HG03457 (cell line): ENCODE measurements around the gene SHISAL1.

Source experiments
- ATAC-seq: cut with Tn5 transposase; IDR thresholded peaks from one replicate; pipeline ENCODE4 v1.9.1; 2021; ENCODE audit warnings: moderate number of reproducible peaks; ENCODE audit not compliant: unreplicated experiment

Gene SHISAL1

DNA sequence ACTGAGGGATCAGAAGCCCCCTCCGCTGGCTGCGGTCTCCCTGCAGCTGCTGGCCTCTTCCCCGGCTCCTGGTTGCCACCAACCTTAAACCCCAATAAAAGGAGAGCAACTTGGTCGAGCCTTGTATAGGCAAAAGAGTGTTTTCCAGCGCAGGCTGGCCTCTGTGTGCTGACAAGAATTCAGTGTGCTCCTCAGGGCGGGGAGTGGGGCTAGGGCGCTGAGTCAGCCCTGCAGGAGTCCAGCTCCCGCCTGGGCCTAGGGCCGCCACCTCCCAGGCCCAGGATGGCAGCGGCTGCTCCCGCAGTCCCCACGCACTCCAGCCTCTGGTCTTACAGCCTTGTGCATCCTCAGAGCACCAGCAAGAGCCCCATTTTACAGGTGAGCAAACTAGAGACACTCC lies at the start of gene SHISAL1:
TSS of gene SHISAL1 (minus strand) at position 186 of the 400 bp plus-strand sequence. CDS start 12,006 bp downstream, outside the sequence.
- ATAC-seq, result no peak

DNA sequence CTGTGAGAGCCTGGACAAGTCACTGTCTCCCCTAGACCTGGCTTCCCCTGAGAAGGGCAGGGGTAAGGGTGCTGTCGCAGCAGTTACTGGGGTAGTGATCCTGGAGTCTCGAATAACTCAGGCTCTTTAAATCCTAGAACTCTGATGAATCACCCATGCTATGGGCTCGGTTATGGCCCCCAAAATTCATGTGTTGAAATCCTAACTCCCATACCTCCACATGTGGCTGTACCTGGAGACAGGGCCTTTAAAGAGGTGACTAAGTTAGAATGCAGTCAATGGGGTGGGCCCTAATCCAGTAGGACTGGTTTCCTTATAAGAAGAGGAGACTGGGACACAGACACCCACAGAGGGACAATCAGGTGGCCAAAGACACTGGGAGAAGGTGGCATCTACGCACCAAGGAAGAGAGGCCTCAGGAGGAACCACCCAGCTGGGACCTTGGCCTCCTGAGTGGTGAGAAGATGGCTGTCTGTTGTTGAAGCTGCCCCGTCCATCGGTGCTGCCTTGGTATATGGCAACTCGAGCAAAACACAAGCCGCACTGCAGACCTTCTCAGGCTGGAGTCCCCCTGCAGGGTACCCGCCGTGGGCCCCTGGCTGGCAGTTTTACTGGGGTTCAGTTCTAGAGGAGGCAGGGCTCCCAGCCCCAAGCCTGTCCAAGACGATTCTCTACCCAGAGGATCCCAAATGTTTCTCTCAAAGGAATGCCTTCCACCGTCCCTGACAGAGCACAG lies 48.8 kb upstream of the SHISAL1 start:
- no peak for ATAC-seq

DNA sequence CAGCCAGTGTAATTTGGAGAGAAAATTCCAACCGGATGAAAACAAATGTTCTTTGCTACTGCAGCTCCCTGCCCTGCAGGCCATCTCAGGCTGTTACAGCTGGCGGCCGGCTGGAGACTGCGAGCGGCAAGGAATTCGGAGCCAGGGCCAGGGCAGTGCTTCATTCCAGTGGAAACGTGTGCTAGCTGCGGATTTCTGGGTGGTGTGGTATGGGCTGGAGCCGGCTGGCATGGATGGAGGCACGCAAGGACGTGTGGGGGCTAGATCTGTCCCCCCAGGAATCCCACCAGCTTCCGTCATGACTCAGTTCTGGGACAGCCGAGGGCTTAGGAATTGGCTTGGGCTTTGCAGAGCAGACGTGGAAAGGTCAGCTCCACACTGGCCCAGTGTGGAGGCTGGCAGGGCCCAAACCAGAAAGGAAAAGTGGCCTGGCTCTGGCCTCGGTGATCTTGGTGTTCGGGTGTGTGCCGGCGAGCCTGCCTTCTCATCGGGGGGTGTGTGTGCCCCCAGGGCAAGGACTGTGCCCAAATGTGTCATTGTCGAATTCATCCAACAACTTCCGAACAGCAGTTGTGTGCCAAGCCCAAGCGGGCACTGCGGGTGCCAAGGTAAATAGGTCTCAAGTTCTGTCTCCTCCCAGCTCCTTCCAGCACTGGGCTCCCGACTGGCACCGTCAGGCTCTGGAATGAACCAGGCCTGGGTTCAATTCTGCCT lies 48.1 kb upstream of the SHISAL1 start:
- ATAC-seq, result no peak

DNA sequence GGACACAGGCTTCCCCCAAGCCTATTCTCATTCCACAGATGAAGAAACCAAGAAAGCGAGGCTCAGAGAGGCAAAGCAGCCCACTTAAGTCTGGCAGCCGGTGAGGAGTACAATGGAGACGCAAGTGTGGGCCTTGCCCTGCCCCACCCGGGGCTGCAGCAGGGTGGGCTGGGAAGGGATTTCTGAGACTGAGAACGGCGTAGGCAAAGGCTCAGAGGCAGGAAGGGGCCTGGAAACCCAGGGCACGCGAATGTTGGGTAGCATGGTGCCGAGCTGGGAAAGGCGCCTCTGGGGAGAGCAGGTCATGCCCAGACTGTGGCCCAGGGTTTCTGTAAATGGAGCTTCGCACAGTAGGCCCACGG lies 47.5 kb upstream of the SHISAL1 start:
- no peak for ATAC-seq

DNA sequence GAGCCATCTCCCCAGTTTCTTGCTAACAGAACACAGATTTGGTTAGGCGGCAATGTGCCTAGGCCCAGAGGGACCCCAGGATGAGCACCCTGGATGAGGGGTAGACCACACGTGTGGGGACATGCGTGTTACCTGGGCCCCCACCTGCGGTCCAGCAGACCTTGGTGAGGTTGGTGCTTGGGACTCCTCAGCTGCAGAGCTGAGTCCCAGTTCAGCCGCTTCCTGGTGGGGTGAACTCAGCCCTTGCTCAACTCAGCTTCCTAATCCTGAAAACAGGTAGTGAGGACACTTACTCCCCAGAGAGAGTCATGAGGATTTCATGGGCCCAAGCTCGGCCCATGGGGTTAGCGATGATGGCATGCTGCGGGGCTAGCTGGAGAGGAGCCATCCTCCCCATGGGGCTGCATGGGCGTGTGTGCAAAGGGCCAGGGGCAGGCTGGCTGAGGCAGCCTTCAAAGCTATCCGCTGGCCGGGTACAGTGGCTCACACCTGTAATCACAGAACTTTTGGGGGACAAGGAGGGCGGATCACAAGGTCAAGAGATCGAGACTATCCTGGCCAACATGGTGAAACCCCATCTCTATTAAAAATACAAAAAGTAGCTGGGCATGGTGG lies 46.9 kb upstream of the SHISAL1 start:
- no peak for ATAC-seq

DNA sequence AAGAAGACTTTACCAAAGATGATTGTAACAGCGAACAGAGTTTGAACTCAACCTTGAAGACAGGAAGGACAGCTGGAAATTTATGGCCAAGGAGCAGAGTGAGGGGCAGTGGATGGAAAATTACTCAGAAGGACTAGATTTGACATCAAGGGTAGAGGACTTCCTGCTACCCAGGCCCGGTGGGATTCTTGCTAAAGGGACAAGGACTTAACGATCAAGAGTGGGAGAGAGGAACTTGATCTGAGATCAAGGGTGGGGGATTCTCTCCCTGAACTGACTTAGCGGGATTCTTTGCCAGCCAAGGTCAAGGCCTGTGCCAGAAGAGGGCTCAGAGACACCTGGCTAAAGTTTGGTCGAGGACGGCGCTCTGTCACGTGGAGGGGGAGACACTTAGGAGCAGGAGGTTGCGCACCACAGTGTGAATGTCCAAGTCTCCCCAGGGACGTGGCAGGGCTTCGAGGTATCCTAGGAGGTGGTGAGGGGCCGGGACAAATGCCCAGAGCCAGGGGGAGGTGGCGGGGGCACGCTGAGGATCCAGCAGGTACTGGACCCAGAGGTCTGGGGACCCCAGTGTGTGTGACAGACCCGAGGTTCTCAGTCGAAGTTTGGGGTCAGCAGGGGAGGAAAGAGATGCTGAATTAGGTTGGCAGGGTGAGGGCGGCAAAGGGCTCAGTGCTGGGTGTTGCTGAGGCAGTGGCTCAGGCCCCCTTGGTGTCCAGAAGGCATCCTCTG lies 46.1 kb upstream of the SHISAL1 start:
- no peak for ATAC-seq

DNA sequence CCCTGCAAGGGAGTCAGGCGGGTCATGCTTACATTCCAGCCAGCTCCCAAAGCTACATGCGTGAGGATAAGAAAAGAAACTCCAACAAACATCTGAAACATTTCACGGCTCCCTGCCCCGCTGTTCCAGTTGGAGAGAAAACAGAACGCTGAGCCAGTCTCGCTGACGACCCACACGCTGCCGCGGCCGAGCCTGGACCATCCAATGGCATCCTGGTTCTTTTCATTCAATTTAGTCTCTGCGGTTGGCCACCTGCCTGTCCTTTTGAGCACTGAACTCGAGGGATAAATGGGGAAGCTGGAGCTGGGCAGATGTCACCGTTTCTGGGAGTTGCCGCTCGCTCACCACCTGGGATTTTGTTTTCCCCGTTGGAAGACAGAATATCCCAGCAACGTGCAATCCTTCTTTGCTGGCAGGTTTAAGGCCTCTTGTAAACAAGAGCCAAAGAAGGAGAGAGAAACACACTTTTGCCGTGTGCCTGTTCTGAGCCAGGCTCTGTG lies 45.3 kb upstream of the SHISAL1 start:
- ATAC-seq, result no peak

DNA sequence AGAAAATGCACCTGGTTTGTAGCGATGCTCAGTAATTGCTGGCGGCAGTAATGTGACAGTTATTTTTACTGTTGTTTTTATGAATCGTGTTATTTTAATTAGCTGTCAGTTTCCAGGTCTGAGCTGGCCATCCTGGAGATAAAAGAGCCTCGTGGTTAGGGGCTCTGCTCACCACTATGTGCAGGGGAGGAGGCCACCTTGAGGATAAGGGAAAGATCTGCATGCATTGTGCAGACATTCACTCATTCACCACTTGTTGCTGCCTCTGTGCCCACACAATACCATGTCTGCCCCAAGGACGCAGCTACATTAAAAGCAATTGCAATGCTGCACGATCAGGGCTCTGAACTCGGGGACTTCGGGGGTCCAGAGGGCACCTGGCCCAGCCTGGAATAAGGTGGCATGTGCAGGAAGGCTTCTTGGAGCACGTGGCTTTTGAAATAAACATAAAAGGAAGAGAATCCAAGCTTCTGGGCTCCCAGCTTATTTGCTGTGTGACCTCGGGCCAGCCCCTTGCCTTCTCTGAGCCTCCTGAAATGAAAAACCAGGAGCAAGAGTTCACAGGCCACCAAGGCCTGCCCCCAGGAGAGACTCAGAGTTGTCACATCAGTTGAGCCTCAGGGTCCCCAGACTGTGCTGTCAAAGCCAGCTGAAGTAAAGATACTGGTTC lies 44.7 kb upstream of the SHISAL1 start:
- no peak for ATAC-seq

DNA sequence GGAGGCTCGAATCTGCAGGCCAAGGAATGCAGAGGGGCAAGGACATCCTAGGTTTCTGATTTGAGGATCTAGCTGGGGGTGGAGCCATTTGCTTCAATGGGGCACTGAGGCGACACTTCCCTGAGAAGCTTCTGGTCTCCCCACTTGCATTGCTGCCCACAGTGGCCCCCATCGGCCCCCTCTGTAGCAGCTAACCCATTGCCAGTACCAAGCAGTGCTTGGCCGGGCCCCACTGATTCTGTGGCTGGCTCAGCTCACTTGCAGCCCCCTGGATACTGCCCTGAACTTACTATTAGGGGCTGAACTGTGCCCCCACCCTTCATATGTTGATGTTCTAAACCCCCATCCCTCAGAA lies 42.9 kb upstream of the SHISAL1 start:
- no peak for ATAC-seq

DNA sequence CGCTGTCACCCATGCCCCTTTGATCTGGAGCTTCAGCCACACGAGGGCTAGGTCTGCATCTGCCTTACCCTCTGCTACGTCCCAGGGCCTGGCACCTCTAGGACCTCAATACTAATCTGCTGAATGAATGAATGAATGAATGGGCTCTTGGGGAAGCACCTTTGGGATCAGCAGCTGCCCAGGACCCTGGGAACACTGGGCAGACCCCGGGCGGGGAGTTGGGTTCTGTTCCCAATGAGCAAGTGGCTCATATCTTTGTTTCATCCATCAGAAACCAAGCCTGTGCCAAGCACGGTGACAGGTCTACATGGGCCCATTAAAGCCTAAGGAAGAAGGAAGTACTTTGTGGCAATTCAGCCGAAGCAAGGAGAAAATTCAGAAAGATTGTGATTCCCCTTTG lies 41.5 kb upstream of the SHISAL1 start:
- ATAC-seq, result no peak

DNA sequence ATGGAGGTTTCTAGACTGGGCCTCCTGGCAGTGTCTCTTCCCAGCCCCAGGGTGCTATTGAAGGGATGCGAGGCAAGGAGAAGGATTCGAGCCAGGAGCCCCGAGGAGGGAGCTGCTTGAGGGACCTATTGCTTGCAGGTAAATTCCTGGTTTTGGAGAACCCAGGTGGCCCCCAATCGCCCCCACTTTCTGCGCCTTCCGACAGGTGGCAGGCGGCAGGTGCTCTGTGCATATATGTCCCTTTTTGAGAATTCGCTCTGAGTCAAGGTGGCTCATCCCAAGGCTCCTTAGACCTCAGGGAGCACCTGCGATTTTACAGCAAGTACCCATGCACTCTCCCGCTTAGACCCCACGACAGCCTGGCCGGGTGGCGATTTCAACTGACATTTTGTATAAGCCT lies 40.3 kb upstream of the SHISAL1 start:
- no peak for ATAC-seq

DNA sequence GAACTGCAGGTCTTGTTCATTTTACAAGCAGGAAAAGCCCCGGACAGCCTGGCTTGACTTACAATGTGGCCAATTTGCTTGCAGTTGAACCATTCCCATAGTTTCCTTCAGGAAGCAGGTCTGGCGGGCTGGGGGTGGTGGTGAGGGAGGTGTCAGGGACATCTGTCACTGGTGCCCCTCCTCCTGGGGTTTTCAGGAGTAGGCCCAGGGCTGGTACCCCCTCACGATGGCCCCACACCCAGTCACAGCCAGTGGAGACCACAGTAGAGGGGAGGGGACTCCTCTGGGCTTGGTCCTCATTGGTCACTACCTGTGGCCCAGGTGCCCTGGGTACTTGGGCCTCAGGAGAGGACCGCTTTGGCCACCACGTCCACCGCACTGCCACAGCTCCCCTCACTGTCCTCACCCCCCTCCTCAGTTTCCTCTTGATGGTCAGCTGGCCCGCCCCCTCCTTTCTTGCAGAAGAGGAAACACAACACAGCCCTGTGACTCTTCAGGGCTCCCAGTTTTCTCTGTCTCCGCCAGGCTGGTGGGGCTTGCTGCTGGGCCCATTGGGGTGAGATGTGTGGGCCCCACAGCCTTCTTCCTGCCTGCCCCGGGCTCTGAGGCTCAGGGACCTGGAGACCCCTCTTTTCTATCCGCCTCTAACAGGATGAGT lies 39.8 kb upstream of the SHISAL1 start:
- ATAC-seq, result no peak

DNA sequence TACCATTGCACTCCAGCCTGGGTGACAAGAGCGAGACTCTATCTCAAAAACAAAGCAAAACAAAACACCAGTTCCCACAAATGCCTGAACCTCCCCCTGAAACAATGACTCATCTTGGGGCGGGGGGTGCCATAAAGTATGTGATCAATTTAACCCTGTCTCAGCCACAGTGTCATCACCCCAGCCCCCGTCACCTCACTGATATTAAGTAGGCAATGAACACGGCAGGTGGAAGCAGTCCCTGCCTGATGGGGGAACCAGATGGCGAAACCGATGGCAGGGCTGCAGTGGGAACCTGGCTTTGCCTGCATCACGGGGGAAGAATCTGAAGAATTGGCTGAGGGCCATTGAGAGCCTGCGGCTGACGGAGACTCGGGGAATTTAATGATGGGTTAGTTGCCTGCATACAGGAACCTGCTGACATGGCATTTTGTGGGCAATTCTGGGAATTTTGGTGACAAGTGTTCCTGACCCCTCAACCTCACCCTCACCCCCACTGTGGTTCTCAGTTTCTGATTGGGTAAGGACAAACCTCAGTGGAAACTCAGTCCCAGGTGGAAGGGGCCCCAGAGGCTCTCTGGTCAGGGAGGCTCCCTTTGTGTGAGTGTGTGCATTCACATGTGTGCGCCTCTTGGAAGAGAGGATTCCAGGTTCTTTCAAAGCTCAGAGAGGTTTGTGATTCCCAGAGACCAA lies 39.1 kb upstream of the SHISAL1 start:
- no peak for ATAC-seq

DNA sequence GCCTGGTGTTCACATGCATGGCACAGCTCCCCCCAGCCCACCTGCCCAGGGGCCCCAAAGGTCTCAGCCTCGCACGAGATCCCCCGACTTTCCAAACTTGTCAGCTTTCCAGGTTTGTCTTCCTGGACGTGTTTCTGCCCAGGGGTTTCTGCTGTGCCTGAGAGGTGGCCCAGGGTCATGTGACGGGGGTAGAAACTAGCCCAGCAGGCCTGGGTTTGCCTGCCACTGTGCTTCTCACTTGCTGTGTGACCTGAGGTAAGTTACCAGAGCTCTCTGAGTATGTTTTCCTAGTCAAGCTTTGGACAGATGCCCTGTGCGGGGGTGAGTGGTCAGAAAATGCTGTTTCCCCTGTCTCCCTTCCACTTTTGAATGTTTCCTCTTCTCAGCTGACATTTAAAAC lies 38.3 kb upstream of the SHISAL1 start:
- ATAC-seq, result no peak

DNA sequence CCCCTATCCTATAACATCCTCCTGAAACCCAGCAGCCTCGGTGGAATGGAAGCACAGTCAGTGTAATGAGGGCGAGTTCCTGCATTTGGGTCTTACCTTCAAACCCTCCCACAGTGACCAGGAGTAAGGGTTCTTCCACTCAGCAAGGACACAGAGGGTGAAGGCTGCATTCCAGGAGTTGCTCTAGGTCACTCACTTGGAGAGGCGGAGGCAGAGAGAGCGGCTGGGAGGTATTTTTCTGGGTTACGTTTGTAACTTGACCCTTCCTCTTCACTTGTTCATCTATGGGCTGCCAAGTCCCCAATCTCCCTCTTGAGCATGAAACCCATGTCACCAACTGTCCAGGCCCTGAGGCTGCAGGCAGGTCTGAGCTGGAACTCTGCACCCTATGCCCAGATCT lies 36.8 kb upstream of the SHISAL1 start:
- ATAC-seq, result no peak

DNA sequence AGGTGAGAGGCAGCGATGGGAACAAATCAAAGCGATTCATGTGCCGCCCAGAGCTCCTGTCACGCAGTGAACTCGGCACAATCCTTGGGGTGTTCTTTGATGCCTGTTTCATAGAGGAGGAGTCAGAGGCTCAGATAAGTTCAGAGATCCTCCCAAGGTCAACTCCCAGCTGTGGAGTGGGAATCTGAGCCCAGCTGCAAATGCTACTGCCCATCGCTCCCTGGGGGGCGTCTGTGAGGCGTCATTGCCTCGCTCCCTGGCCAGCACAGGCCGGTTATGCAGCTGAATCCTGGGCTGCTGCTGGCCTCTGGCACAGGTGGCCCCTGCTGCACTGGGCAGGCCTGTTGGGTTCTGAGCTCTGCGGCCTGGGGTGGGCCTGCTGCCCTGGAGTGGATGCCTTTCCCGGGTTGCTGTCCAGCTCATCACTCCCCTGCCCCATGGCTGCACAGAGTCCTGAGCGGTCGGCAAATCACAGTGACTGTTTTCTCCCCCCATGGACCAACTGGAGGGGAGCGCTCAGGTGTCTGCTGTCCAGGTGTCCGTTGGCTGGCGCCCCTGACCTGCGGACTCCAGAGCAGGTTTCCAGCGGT lies 36.3 kb upstream of the SHISAL1 start:
- no peak for ATAC-seq

DNA sequence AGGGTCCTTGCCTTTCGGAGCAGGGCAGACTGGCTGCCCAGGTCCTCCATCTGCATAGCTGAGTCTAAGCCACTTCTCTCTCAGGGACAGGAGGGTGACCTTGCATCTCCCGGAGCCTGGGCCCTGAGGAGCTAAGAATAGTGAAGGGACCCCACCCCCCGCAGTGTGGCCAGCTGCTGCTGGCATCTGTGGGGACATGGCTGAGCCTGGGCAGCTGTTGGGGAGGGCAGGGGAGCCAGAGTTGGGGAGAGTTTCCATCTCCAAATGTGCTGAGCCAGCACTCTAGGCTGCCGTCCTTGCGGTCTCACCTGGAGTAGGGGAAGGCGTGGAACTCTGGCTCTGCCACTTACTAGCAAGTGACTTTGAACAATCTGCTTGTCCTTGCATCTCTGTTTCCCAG lies 34.8 kb upstream of the SHISAL1 start:
- no peak for ATAC-seq

DNA sequence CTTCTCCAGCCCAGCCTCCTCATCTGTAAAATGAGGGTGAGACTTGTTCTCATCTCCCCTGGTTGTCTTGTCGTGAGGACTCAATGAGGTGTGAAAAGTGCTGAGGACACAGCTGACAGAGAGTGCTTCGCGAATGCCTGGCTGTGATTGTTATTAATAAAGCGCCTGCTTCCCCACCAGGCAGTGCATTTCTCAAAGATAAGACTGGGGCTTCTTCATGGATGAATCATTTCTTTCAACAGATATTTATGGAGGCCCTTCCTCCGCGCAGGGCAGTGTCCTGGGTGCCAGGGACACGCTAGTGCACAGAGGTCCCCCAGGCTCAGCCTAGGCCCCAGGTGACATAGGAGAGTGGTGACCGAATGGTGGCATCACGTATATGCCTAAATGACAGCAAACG lies 34.3 kb upstream of the SHISAL1 start:
- ATAC-seq, result no peak

DNA sequence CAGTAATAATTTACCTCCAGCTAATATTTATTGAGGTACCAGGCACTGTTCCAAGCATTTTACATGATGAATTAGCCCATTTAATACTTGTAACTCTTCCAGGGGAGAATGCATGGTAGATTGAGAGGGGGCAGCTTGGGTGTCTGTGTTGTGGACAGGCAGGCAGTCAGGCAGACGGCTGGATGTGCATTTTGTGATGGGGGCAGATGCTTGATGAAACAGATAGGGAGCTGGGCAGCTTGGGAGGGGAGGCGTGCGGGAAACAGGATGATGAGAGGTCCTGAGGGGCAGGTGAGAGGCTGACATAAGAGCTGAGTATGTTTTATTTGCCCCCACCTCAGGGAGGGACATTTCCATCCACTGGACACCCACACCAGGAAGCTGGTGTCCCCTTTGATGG lies 33.1 kb upstream of the SHISAL1 start:
- ATAC-seq, result no peak
